Natural killer cell treated with Interleukin-12 subunit alpha and Interleukin-12 subunit beta and Interleukin-15 and Interleukin-18, amount 100 ng/mL, for 72 hours (primary cell): ENCODE data around the gene P2RX6. TPM values are rescaled to one million over a fixed set of nuclear protein-coding genes. Genes with fewer than 3 reads are reported as not detected.
A peak's percentile ranks its signal among the peaks of the same experiment; 100 is the strongest.
"Not testable (repeated sequence)": the region's sequence is repeated elsewhere in the genome, so short reads cannot be mapped to it uniquely, and the experiment has no call there.

Experiments
- ATAC-seq, 2 donors: fragments of 150-1000 bp; cut with Tn5 transposase in 1 of 2; sonication (Bioruptor Pico), chemical (Tn5 transposase) in 1 of 2; 2 replicates each; pipeline ENCODE4 v1.10.0; 2021
- DNase-seq: peaks from one replicate; pipeline ENCODE4 v3.0.0; 2022; ENCODE audit warnings: low spot score
- H3K27ac Mint-ChIP-seq, 2 donors: 1 replicate in 1 of 2; 2 replicates in 1 of 2; pipeline ENCODE4 v1.8.0; 2022; ENCODE audit warnings: mixed read lengths in 2 of 2, mild to moderate bottlenecking in 1 of 2, moderate library complexity in 1 of 2
- H3K27me3 Mint-ChIP-seq, 2 donors: 1 replicate in 1 of 2; 2 replicates in 1 of 2; pipeline ENCODE4 v1.8.0; 2022; ENCODE audit warnings: mixed read lengths in 2 of 2
- H3K36me3 Mint-ChIP-seq: one replicate; pipeline ENCODE4 v1.8.0; 2022; ENCODE audit warnings: mixed read lengths
- H3K4me1 Mint-ChIP-seq, 2 donors: 1 replicate in 1 of 2; 2 replicates in 1 of 2; pipeline ENCODE4 v1.8.0; 2022; ENCODE audit warnings: low read depth in 2 of 2, mixed read lengths in 2 of 2, mild to moderate bottlenecking in 1 of 2
- H3K4me3 Mint-ChIP-seq: one replicate; pipeline ENCODE4 v1.8.0; 2022; ENCODE audit warnings: mixed read lengths
- H3K9me3 Mint-ChIP-seq: 2 replicates; pipeline ENCODE4 v1.8.0; 2022; ENCODE audit warnings: mixed read lengths
- total RNA-seq, 2 donors: library from RNA; stranded (reverse); gene quantifications; one replicate each; pipeline ENCODE4 v1.2.3, GENCODE V29; 2022

P2RX6 gene
- total RNA-seq, 2 donors from 2014 or later, result not detected

DNA sequence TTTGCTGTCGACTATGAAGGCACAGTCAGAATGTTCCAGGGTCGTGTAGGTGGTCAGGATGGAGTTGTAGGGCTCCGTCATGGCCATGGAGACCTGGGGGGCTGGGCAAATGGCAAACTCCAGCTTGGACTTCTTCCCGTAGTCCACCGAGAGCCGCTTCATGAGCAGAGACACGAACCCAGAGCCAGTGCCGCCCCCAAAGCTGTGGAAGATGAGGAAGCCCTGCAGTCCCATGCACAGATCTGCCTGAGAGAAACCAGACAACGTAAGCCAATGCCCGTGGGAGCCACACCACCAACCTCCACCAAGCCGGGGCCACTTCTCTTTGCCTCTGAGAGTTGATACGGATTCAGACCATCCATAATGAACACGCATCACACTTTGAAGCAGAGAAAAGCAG is 5.8 kb upstream of the P2RX6 start:
- not testable (repeated sequence) for ATAC-seq, H3K36me3 Mint-ChIP-seq, H3K9me3 Mint-ChIP-seq, H3K27me3 Mint-ChIP-seq, H3K27ac Mint-ChIP-seq, H3K4me1 Mint-ChIP-seq, DNase-seq, H3K4me3 Mint-ChIP-seq

GRCh38 chr22:21009638-21010425 is 5.1 kb upstream of the P2RX6 start:
- ATAC-seq, result no peak

GRCh38 chr22:21010426-21011113 is 4.4 kb upstream of the P2RX6 start:
- no peak overlapping the region for H3K27ac Mint-ChIP-seq
- H3K4me3 Mint-ChIP-seq, result no peak overlapping the region
- no peaks in the 10 kb centered on the region for H3K9me3 Mint-ChIP-seq
- H3K27me3 Mint-ChIP-seq, result no peaks in the 10 kb centered on the region
- ATAC-seq, result no peak
- DNase-seq, result no peak
- no peaks in the 10 kb centered on the region for H3K36me3 Mint-ChIP-seq
- peaks cover 16 to 19% of the 10 kb centered on the region in 2 donors for H3K4me1 Mint-ChIP-seq

More at GRCh38 chr22:21009638-21010425, 5.1 kb upstream of the P2RX6 start:
- no peaks in the 10 kb centered on the region for H3K27me3 Mint-ChIP-seq
- no peaks in the 10 kb centered on the region for H3K36me3 Mint-ChIP-seq
- no peak overlapping the region for H3K4me3 Mint-ChIP-seq
- DNase-seq, result no peak
- no peaks in the 10 kb centered on the region for H3K9me3 Mint-ChIP-seq
- H3K4me1 Mint-ChIP-seq, result peaks cover 10 to 15% of the 10 kb centered on the region in 2 donors
- no peak overlapping the region for H3K27ac Mint-ChIP-seq

DNA sequence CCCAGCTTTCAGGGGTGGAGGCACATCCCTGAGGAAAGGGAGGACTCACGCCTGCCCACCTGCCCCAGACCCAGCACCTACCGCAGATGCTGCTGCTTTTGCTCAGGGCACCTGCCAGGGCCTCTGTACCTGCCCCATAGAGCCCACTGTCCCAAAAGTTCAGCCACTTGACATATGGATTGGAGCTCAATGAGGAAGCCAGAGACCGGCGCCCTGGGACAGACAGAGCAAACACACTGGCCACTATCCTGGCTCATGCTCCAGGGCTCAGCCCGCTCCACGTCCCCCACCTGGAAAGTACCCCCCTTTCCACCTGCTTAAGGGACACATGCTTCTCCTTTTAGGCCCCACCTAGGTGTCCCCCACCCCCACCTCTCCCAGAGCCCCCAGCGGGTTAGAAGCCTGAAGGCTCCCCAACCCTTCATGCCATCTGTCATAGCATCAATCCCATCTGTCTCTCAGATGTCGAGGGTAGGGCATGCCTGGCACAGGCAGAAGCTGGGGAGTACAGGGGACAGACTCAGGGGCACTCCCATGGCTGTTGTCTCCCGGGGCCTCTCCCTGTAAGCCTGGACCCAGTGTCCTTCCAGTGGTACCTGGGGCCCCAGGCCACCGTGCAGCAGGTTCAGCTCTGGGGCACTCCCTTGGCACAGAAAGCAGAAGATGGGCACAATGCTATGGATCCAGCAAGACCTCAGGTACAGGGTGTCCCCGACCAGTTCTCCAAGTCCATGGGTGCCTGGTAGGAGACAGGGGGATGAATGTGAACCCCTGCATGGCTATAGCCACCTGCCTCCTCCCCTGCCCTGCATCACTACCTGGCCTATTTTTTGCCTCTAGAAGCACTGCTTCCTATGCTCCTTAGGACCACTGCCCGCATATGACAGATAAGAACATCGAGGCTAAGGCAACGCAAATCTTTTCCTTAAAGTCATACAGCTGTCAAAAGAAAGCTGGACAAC is 2.2 kb upstream of the P2RX6 start:
- peak overlapping the region in 1 of 2 donors; percentile 25 for H3K27ac Mint-ChIP-seq
- no peaks in the 10 kb centered on the region for H3K27me3 Mint-ChIP-seq
- ATAC-seq, result no peak
- peaks cover 19 to 26% of the 10 kb centered on the region in 2 donors for H3K4me1 Mint-ChIP-seq
- DNase-seq, result no peak
- H3K4me3 Mint-ChIP-seq, result peak overlapping the region; percentile 93
- H3K36me3 Mint-ChIP-seq, result no peaks in the 10 kb centered on the region
- H3K9me3 Mint-ChIP-seq, result no peaks in the 10 kb centered on the region

DNA sequence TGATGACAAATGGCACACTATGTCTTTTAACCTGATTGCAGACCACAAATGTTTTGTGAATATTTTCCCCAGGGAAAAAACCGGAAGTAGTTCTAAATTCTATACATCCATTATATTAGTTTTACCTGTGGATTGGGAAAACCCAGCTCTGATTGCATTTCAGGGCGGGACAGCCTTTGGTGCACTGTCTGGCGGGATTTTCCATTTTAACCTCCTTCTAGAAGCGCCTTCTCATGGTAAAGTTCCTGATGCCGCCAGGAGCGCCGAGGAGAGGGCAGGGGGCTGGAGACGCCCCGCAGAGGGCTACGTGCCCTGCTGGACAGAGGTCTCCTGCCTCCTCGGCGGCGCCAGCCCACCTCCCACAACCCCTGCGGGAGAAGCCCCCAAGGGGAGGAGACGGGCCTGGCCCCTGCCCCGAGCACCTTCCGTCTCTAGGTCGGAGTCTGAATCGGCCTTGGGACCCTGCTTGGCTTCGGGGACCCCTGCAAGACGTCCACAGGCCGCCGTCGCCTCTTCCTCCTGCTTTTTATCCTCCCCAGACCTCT is 1.2 kb upstream of the P2RX6 start:
- Mint-ChIP-seq H3K9me3 (no peaks in the 10 kb centered on the region), H3K27ac (peak overlapping the region; percentile 73 to 96), H3K4me1 (peaks cover 19 to 26% of the 10 kb centered on the region in 2 donors), H3K4me3 (peak overlapping the region; percentile 93), H3K36me3 (no peaks in the 10 kb centered on the region), H3K27me3 (no peaks in the 10 kb centered on the region)
- DNase-seq, result no peak
- no peak for ATAC-seq

DNA sequence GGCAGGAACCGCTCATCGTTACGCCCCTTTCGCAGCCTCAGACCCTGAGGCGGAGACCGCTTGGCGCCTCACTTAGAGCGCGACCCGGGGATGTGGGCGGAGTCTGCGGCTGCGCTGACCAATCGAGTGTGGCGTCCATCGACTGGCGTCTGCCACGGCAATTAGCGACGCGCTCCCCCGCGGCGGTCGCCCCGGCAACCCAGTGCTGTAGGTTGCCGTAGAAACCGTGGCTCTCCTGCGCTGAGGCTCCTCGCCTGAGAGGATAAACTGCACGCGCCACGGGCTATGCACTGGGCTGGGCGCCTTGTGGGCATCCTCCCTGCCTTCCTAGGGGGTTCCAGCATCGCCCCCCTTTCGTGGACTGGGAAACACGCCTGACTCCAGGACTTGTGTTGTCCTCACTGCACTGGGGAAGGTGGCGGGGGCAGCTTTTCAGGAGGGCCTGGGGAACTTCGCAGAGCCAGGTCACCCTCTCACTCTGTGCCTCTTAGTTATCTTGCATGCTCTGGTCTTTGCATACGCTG is 701 bp upstream of the P2RX6 start:
- no peaks in the 10 kb centered on the region for H3K27me3 Mint-ChIP-seq
- H3K4me1 Mint-ChIP-seq, result peaks cover 19 to 26% of the 10 kb centered on the region in 2 donors
- peak; percentile 95 for DNase-seq
- H3K9me3 Mint-ChIP-seq, result no peaks in the 10 kb centered on the region
- peak; percentile 98 for ATAC-seq
- peak overlapping the region; percentile 73 to 96 for H3K27ac Mint-ChIP-seq
- no peaks in the 10 kb centered on the region for H3K36me3 Mint-ChIP-seq
- peak overlapping the region; percentile 93 for H3K4me3 Mint-ChIP-seq

DNA sequence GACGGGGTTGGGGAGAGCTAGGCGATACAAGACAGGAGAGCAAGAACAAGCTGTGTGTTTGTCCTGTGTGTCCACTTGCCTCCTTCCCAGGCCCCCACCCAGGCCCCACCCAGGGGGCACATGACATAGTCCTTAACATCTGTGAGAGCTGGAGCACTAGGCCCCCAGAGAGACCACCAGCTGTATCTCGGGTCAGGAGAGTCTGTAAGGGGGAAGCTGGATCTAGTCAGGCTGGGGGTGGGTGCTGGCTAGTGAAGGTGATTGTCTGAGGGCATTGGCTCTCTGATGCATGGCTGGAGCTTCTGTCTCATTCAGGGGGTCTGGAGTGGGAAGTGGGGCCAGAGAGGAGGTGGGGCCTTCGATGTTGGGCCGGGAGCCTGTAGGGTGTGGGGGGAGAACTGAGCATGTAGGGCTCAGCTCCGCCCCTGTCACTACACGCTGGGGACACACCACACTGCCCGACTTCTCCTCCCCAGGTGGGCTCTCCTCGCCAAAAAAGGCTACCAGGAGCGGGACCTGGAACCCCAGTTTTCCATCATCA is 571 bp downstream of the P2RX6 start:
- no peak for ATAC-seq
- DNase-seq, result no peak
- Mint-ChIP-seq H3K9me3 (no peaks in the 10 kb centered on the region), H3K4me1 (peaks cover 19 to 26% of the 10 kb centered on the region in 2 donors), H3K27me3 (no peaks in the 10 kb centered on the region), H3K36me3 (no peaks in the 10 kb centered on the region), H3K4me3 (peak overlapping the region; percentile 93), H3K27ac (peak overlapping the region; percentile 73 to 96)

DNA sequence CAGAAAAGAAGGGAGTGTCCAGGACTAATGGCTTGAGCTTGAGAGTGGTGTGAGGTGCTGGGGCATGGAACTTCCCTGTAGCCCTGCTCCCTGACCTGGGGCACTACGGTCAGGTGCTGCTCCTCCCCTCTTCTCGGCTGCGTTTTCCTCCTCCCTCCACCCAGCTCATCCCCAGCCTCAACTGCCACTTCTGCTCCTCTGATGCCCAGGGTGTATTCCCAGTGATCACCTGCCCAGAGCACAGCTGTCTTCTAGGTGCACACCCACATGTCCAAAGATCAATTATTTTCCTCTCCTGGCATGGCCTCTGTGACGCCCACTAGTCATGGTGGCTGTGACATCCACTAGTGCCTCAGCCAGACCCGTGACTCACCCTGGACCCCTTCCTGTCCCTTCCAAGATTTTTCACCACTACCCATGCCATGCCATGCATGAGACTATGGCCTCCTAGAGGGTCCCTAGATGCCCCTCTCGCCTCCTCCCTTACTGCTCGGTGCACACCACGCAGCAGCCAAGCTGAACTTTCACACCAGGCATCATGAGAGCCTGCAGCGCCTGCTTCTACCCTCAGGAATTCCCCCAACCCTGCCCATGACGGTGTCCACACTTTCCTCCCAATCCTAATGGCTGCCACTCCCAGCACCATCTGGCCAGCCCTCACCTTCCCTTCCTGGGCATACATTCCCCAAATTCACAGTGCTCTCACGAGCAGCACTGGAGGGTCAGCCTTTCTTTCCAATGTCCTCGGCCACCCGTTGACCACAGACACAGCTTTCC is 1.9 kb downstream of the P2RX6 start:
- ATAC-seq (no peak), DNase-seq (no peak)
- Mint-ChIP-seq H3K27ac (peak overlapping the region; percentile 12 to 56), H3K4me3 (no peak overlapping the region), H3K4me1 (peaks cover 19 to 26% of the 10 kb centered on the region in 2 donors), H3K36me3 (no peaks in the 10 kb centered on the region), H3K27me3 (no peaks in the 10 kb centered on the region), H3K9me3 (no peaks in the 10 kb centered on the region)

- ATAC-seq (no peak), DNase-seq (no peak)
- Mint-ChIP-seq H3K4me1 (peaks cover 18 to 26% of the 10 kb centered on the region in 2 donors), H3K9me3 (no peaks in the 10 kb centered on the region), H3K36me3 (no peaks in the 10 kb centered on the region), H3K27me3 (no peaks in the 10 kb centered on the region), H3K27ac (no peak overlapping the region), H3K4me3 (no peak overlapping the region)
Observed at GRCh38 chr22:21018314-21018713, 3.3 kb downstream of the P2RX6 start.

DNA sequence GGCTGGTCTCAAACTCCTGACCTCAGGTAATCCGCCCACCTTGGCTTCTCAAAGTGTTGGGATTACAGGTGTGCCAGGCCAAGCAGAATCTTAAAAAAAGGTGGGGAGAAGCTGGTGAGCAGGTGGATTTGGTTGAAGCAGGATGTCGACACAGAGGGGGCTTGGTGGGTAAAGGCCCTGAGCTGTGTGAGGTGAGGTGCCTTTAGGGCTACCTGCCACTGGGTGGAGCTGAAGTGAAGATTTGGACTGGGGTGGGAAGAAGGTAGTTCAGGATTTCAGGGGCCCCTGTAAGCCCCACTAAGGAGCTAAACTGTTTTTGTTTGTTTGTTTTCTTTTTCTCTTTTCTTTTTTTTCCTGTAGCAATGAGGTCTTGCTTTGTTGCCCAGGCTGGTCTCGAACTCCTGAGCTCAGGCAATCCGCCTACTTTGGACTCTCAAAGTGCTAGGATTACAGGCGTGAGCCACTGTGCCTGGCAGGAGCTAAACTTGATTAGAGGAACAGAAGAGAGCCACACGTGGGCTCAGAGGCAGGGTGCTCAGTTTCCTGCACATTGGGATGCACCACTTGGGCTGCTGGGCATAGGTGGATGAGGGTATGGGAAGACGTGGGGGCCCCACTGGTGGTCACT is 6.0 kb downstream of the P2RX6 start:
- Mint-ChIP-seq H3K9me3 (no peaks in the 10 kb centered on the region), H3K27me3 (no peaks in the 10 kb centered on the region), H3K36me3 (no peaks in the 10 kb centered on the region), H3K4me3 (no peak overlapping the region), H3K27ac (no peak overlapping the region), H3K4me1 (peaks cover 0 to 15% of the 10 kb centered on the region in 2 donors)
- ATAC-seq, result no peak
- DNase-seq, result no peak

GRCh38 chr22:21022507-21022906 is 7.5 kb downstream of the P2RX6 start:
- Mint-ChIP-seq H3K4me1 (peaks cover 0 to 5% of the 10 kb centered on the region in 2 donors), H3K27me3 (no peaks in the 10 kb centered on the region), H3K9me3 (no peaks in the 10 kb centered on the region), H3K4me3 (no peak overlapping the region), H3K36me3 (no peaks in the 10 kb centered on the region), H3K27ac (no peak overlapping the region)
- ATAC-seq (no peak), DNase-seq (no peak)

GRCh38 chr22:21022955-21023614 is 8.1 kb downstream of the P2RX6 start:
- Mint-ChIP-seq H3K4me3 (no peak overlapping the region), H3K27ac (no peak overlapping the region), H3K4me1 (peaks cover 0 to 5% of the 10 kb centered on the region in 2 donors), H3K36me3 (no peaks in the 10 kb centered on the region), H3K27me3 (no peaks in the 10 kb centered on the region), H3K9me3 (no peaks in the 10 kb centered on the region)
- ATAC-seq, result no peak
- no peak for DNase-seq
